HFFc6 (cell line): ENCODE results near the gene PITRM1. TPM values are rescaled to one million over a fixed set of nuclear protein-coding genes. Genes with fewer than 3 reads are reported as not detected.
A peak's percentile ranks its signal among the peaks of the same experiment; 100 is the strongest.

Experiments used
- DNase-seq: peaks from one replicate; pipeline ENCODE4 v3.0.0-alpha.2; 2018
- H3K27ac Mint-ChIP-seq: 2 replicates; pipeline ENCODE4 v1.8.0; 2020; ENCODE audit warnings: mild to moderate bottlenecking, mixed read lengths
- H3K27me3 Mint-ChIP-seq: 2 replicates; pipeline ENCODE4 v1.8.0; 2021; ENCODE audit warnings: mild to moderate bottlenecking, moderate library complexity, mixed read lengths; ENCODE audit not compliant: insufficient read depth
- H3K36me3 Mint-ChIP-seq: 2 replicates; pipeline ENCODE4 v1.8.0; 2021; ENCODE audit warnings: low read depth, mixed read lengths
- H3K4me1 Mint-ChIP-seq: 2 replicates; pipeline ENCODE4 v1.8.0; 2020; ENCODE audit warnings: low read depth, mixed read lengths
- H3K4me3 Mint-ChIP-seq: 2 replicates; pipeline ENCODE4 v1.8.0; 2020; ENCODE audit warnings: mild to moderate bottlenecking, moderate library complexity, mixed read lengths
- H3K9me3 Mint-ChIP-seq: 2 replicates; pipeline ENCODE4 v1.8.0; 2020; ENCODE audit warnings: mild to moderate bottlenecking, mixed read lengths
- total RNA-seq, 6 experiments: library from RNA; stranded (reverse); fragmentation: NEBNext Ultra II Directional; extraction: Animal tissue kit (Norgen Biotek cat#: 25700); gene quantifications; 2 replicates in 1 of 6; 3 replicates in 5 of 6; pipeline ENCODE4 v1.2.3, GENCODE V29; 2021
- TF ChIP-seq, protein P1 (sequence below): fragments of 200-600 bp; sonication (generic); IDR thresholded peaks from 2 replicates; pipeline ENCODE4 v1.5.0; 2021; ENCODE audit warnings: antibody characterized with exemption, mild to moderate bottlenecking

Gene PITRM1
- total RNA-seq, 6 experiments from 2014 or later, result 106 to 124 (median 112) TPM

DNA sequence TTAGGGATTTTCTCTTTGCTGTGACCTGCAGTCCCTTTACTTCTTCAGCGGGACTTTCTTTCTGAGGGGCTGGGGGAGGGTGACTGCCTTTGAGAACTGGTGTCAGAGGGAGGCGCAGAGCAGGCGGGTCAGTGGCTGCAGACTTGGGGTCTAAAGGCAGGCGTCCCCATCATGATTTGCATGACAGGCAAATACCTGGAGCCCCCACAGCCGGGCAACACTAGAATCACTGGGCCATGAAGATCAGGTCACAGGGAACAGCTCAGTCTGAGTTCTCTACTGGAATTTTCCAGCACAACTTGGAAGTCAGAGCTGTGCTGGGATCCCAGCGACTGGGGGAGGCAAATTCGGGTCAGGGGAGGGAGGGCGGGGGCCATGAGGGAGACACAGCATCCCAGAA lies 29.2 kb upstream of the PITRM1 start:
- no peak overlapping the region for H3K27ac Mint-ChIP-seq
- H3K4me1 Mint-ChIP-seq, result peaks cover 29% of the 10 kb centered on the region
- no peaks in the 10 kb centered on the region for H3K9me3 Mint-ChIP-seq
- H3K36me3 Mint-ChIP-seq, result no peaks in the 10 kb centered on the region
- H3K4me3 Mint-ChIP-seq, result no peak overlapping the region
- peaks cover 57% of the 10 kb centered on the region for H3K27me3 Mint-ChIP-seq
- TF ChIP-seq, protein P1, sequence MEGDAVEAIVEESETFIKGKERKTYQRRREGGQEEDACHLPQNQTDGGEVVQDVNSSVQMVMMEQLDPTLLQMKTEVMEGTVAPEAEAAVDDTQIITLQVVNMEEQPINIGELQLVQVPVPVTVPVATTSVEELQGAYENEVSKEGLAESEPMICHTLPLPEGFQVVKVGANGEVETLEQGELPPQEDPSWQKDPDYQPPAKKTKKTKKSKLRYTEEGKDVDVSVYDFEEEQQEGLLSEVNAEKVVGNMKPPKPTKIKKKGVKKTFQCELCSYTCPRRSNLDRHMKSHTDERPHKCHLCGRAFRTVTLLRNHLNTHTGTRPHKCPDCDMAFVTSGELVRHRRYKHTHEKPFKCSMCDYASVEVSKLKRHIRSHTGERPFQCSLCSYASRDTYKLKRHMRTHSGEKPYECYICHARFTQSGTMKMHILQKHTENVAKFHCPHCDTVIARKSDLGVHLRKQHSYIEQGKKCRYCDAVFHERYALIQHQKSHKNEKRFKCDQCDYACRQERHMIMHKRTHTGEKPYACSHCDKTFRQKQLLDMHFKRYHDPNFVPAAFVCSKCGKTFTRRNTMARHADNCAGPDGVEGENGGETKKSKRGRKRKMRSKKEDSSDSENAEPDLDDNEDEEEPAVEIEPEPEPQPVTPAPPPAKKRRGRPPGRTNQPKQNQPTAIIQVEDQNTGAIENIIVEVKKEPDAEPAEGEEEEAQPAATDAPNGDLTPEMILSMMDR, result no peak
- DNase-seq, result no peak

GRCh38 chr10:3199488-3199887 lies 26.9 kb upstream of the PITRM1 start:
- peaks cover 59% of the 10 kb centered on the region for H3K27me3 Mint-ChIP-seq
- DNase-seq, result no peak
- H3K4me3 Mint-ChIP-seq, result no peak overlapping the region
- H3K4me1 Mint-ChIP-seq, result peaks cover 29% of the 10 kb centered on the region
- H3K27ac Mint-ChIP-seq, result no peak overlapping the region
- H3K9me3 Mint-ChIP-seq, result no peaks in the 10 kb centered on the region
- no peaks in the 10 kb centered on the region for H3K36me3 Mint-ChIP-seq
- TF ChIP-seq, protein P1, result no peak

- Mint-ChIP-seq H3K27ac (no peak overlapping the region), H3K9me3 (no peaks in the 10 kb centered on the region), H3K4me1 (peaks cover 26% of the 10 kb centered on the region), H3K4me3 (no peak overlapping the region), H3K36me3 (no peaks in the 10 kb centered on the region), H3K27me3 (peaks cover 56% of the 10 kb centered on the region)
- TF ChIP-seq, protein P1, result no peak
- DNase-seq, result no peak
These were observed 26.3 kb upstream of the PITRM1 start for GRCh38 chr10:3198900-3199299.

- peaks cover 26% of the 10 kb centered on the region for H3K4me1 Mint-ChIP-seq
- DNase-seq, result peak; percentile 83
- H3K27ac Mint-ChIP-seq, result peak overlapping the region; percentile 69
- no peaks in the 10 kb centered on the region for H3K9me3 Mint-ChIP-seq
- peaks cover 46% of the 10 kb centered on the region for H3K27me3 Mint-ChIP-seq
- H3K4me3 Mint-ChIP-seq, result peak overlapping the region; percentile 86
- no peaks in the 10 kb centered on the region for H3K36me3 Mint-ChIP-seq
- TF ChIP-seq, protein P1, result peak; percentile 92
These were observed 24.9 kb upstream of the PITRM1 start for GRCh38 chr10:3197348-3198003.

DNA sequence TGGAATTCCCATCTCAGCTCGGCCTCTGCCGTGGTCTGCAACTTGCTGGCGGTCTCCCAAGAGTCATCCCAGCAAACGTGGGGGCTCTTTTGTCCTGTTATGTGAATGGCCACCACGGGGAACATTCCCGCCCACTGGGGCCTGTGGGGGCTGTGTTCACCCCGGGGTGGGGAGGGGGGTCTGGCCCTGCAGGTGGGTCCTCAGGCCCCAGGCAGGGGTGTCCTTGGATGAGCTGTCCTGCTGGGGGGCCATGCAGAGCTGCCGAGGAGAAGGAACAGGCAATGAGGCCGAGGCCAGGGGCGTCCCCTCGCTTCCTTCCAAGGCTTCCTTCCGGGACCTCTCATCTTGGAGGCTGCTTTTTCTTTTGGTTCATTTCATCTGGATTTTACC lies 24.4 kb upstream of the PITRM1 start:
- Mint-ChIP-seq H3K4me3 (peak overlapping the region; percentile 86; the same call in 1 of the 2 replicates), H3K4me1 (peaks cover 26% of the 10 kb centered on the region), H3K9me3 (no peaks in the 10 kb centered on the region), H3K36me3 (no peaks in the 10 kb centered on the region), H3K27ac (no peak overlapping the region), H3K27me3 (peaks cover 44% of the 10 kb centered on the region)
- DNase-seq, result no peak
- TF ChIP-seq, protein P1, result no peak
